ENCODE measurements around the gene OGDH. TPM values are rescaled to one million over a fixed set of nuclear protein-coding genes. Genes with fewer than 3 reads are reported as not detected.

Gene OGDH
- total and polyA plus RNA-seq, 4 donors = 27.0 to 95.3 (median 56.6) TPM

GRCh38 chr7:44607141-44608068, 978 bp downstream of the OGDH start:
- ATAC-seq (ENCODE audit: low FRiP score) = no peak
- intact Hi-C loops (cut with DNase I) = loop anchor here in 1 of 2 donors (5.0 kb wide), 1 partner anchor 140 kb away; the partner anchor contains the start of gene ZMIZ2
- no peaks in the 10 kb centered on the region for H3K9me3 ChIP-seq (ENCODE audit: control insufficient read depth, low read length)
- peak overlapping the region; percentile 44 to 62 for H3K4me3 ChIP-seq (ENCODE audit: low read length in 2 of 2)
- H3K27ac ChIP-seq (ENCODE audit: low read depth in 1 of 2, low read length in 2 of 2) = peak overlapping the region in 1 of 2 donors; percentile 68
- WGBS, 2 donors = 47% methylated on average over 35 of the region's 35 CpGs
- no peak for DNase-seq
- no peaks in the 10 kb centered on the region for H3K27me3 ChIP-seq (ENCODE audit: control insufficient read depth in 1 of 2, insufficient read depth in 2 of 2, low read length in 1 of 2)
- H3K4me1 ChIP-seq (ENCODE audit: control insufficient read depth in 1 of 2, insufficient read depth in 2 of 2, low read length in 2 of 2) = no peaks in the 10 kb centered on the region
- H3K36me3 ChIP-seq (ENCODE audit: control insufficient read depth in 1 of 2, insufficient read depth in 2 of 2, low read length in 1 of 2) = no peaks in the 10 kb centered on the region

- ATAC-seq (ENCODE audit: low FRiP score) = no peak
- intact Hi-C loops (cut with DNase I) = loop anchor here in 1 of 2 donors (5.0 kb wide), 1 partner anchor 138 kb away; the partner anchor contains the start of gene ZMIZ2
- H3K36me3 ChIP-seq (ENCODE audit: control insufficient read depth in 1 of 2, insufficient read depth in 2 of 2, low read length in 1 of 2) = no peaks in the 10 kb centered on the region
- no peaks in the 10 kb centered on the region for H3K27me3 ChIP-seq (ENCODE audit: control insufficient read depth in 1 of 2, insufficient read depth in 2 of 2, low read length in 1 of 2)
- 85 to 88% methylated on average over 14 of the region's 14 CpGs for WGBS, 2 donors
- H3K27ac ChIP-seq (ENCODE audit: low read depth in 1 of 2, low read length in 2 of 2) = no peak overlapping the region
- H3K4me3 ChIP-seq (ENCODE audit: low read length in 2 of 2) = no peak overlapping the region
- no peaks in the 10 kb centered on the region for H3K9me3 ChIP-seq (ENCODE audit: control insufficient read depth, low read length)
- no peak for DNase-seq
- no peaks in the 10 kb centered on the region for H3K4me1 ChIP-seq (ENCODE audit: control insufficient read depth in 1 of 2, insufficient read depth in 2 of 2, low read length in 2 of 2)
These were observed 2.7 kb downstream of the OGDH start for GRCh38 chr7:44608916-44609648.

- no peak overlapping the region for H3K4me3 ChIP-seq (ENCODE audit: low read length in 2 of 2)
- intact Hi-C loops (cut with DNase I) = loop anchor here in 1 of 2 donors (5.0 kb wide), 1 partner anchor 137 kb away; the partner anchor contains the start of gene ZMIZ2
- 90 to 93% methylated on average over 3 of the region's 3 CpGs for WGBS, 2 donors
- DNase-seq (no peak), ATAC-seq (ENCODE audit: low FRiP score) (no peak)
- no peak overlapping the region for H3K27ac ChIP-seq (ENCODE audit: low read depth in 1 of 2, low read length in 2 of 2)
- H3K27me3 ChIP-seq (ENCODE audit: control insufficient read depth in 1 of 2, insufficient read depth in 2 of 2, low read length in 1 of 2) = no peaks in the 10 kb centered on the region
- no peaks in the 10 kb centered on the region for H3K36me3 ChIP-seq (ENCODE audit: control insufficient read depth in 1 of 2, insufficient read depth in 2 of 2, low read length in 1 of 2)
- no peaks in the 10 kb centered on the region for H3K9me3 ChIP-seq (ENCODE audit: control insufficient read depth, low read length)
- no peaks in the 10 kb centered on the region for H3K4me1 ChIP-seq (ENCODE audit: control insufficient read depth in 1 of 2, insufficient read depth in 2 of 2, low read length in 2 of 2)
These were observed 3.4 kb downstream of the OGDH start for GRCh38 chr7:44609829-44610228.

- 86 to 98% methylated on average over 2 of the region's 2 CpGs for WGBS, 2 donors
- H3K27me3 ChIP-seq (ENCODE audit: control insufficient read depth in 1 of 2, insufficient read depth in 2 of 2, low read length in 1 of 2) = no peaks in the 10 kb centered on the region
- ATAC-seq (ENCODE audit: low FRiP score) (no peak), DNase-seq (peak in 1 of 2 donors; percentile 84)
- no peak overlapping the region for H3K4me3 ChIP-seq (ENCODE audit: low read length in 2 of 2)
- no peak overlapping the region for H3K27ac ChIP-seq (ENCODE audit: low read depth in 1 of 2, low read length in 2 of 2)
- H3K9me3 ChIP-seq (ENCODE audit: control insufficient read depth, low read length) = no peaks in the 10 kb centered on the region
- H3K36me3 ChIP-seq (ENCODE audit: control insufficient read depth in 1 of 2, insufficient read depth in 2 of 2, low read length in 1 of 2) = no peaks in the 10 kb centered on the region
- intact Hi-C loops (cut with DNase I) = no loop called here
- no peaks in the 10 kb centered on the region for H3K4me1 ChIP-seq (ENCODE audit: control insufficient read depth in 1 of 2, insufficient read depth in 2 of 2, low read length in 2 of 2)
These were observed 8.8 kb downstream of the OGDH start for GRCh38 chr7:44615149-44615611.

- Histone ChIP-seq H3K4me3 (ENCODE audit: low read length in 2 of 2) (no peak overlapping the region), H3K36me3 (ENCODE audit: control insufficient read depth in 1 of 2, insufficient read depth in 2 of 2, low read length in 1 of 2) (no peaks in the 10 kb centered on the region), H3K9me3 (ENCODE audit: control insufficient read depth, low read length) (no peaks in the 10 kb centered on the region), H3K27me3 (ENCODE audit: control insufficient read depth in 1 of 2, insufficient read depth in 2 of 2, low read length in 1 of 2) (no peaks in the 10 kb centered on the region), H3K4me1 (ENCODE audit: control insufficient read depth in 1 of 2, insufficient read depth in 2 of 2, low read length in 2 of 2) (no peaks in the 10 kb centered on the region), H3K27ac (ENCODE audit: low read depth in 1 of 2, low read length in 2 of 2) (no peak overlapping the region)
- intact Hi-C loops (cut with DNase I) = no loop called here
- 87 to 90% methylated on average over 5 of the region's 5 CpGs for WGBS, 2 donors
- no peak for ATAC-seq (ENCODE audit: low FRiP score)
- DNase-seq = no peak
These were observed 9.4 kb downstream of the OGDH start for GRCh38 chr7:44615793-44616192.

- no peaks in the 10 kb centered on the region for H3K27me3 ChIP-seq (ENCODE audit: control insufficient read depth in 1 of 2, insufficient read depth in 2 of 2, low read length in 1 of 2)
- DNase-seq (no peak), ATAC-seq (ENCODE audit: low FRiP score) (no peak)
- intact Hi-C loops (cut with DNase I) = no loop called here
- no peak overlapping the region for H3K27ac ChIP-seq (ENCODE audit: low read depth in 1 of 2, low read length in 2 of 2)
- no peaks in the 10 kb centered on the region for H3K9me3 ChIP-seq (ENCODE audit: control insufficient read depth, low read length)
- no peaks in the 10 kb centered on the region for H3K36me3 ChIP-seq (ENCODE audit: control insufficient read depth in 1 of 2, insufficient read depth in 2 of 2, low read length in 1 of 2)
- H3K4me3 ChIP-seq (ENCODE audit: low read length in 2 of 2) = no peak overlapping the region
- H3K4me1 ChIP-seq (ENCODE audit: control insufficient read depth in 1 of 2, insufficient read depth in 2 of 2, low read length in 2 of 2) = no peaks in the 10 kb centered on the region
- WGBS, 2 donors = 90 to 91% methylated on average over 12 of the region's 12 CpGs
These were observed 10.1 kb downstream of the OGDH start for GRCh38 chr7:44616545-44616944.

GRCh38 chr7:44617225-44617890, 10.9 kb downstream of the OGDH start:
- intact Hi-C loops (cut with DNase I) = no loop called here
- Histone ChIP-seq H3K27ac (ENCODE audit: low read depth in 1 of 2, low read length in 2 of 2) (no peak overlapping the region), H3K4me3 (ENCODE audit: low read length in 2 of 2) (no peak overlapping the region), H3K36me3 (ENCODE audit: control insufficient read depth in 1 of 2, insufficient read depth in 2 of 2, low read length in 1 of 2) (no peaks in the 10 kb centered on the region), H3K27me3 (ENCODE audit: control insufficient read depth in 1 of 2, insufficient read depth in 2 of 2, low read length in 1 of 2) (no peaks in the 10 kb centered on the region), H3K9me3 (ENCODE audit: control insufficient read depth, low read length) (no peaks in the 10 kb centered on the region), H3K4me1 (ENCODE audit: control insufficient read depth in 1 of 2, insufficient read depth in 2 of 2, low read length in 2 of 2) (no peaks in the 10 kb centered on the region)
- ATAC-seq (ENCODE audit: low FRiP score) (no peak), DNase-seq (no peak)
- WGBS, 2 donors = 72 to 87% methylated on average over 2 of the region's 2 CpGs

- WGBS, 2 donors = 92% methylated on average over 1 of the region's 1 CpG
- DNase-seq (no peak), ATAC-seq (ENCODE audit: low FRiP score) (no peak)
- no peak overlapping the region for H3K4me3 ChIP-seq (ENCODE audit: low read length in 2 of 2)
- no peaks in the 10 kb centered on the region for H3K36me3 ChIP-seq (ENCODE audit: control insufficient read depth in 1 of 2, insufficient read depth in 2 of 2, low read length in 1 of 2)
- H3K27ac ChIP-seq (ENCODE audit: low read depth in 1 of 2, low read length in 2 of 2) = no peak overlapping the region
- intact Hi-C loops (cut with DNase I) = no loop called here
- no peaks in the 10 kb centered on the region for H3K27me3 ChIP-seq (ENCODE audit: control insufficient read depth in 1 of 2, insufficient read depth in 2 of 2, low read length in 1 of 2)
- no peaks in the 10 kb centered on the region for H3K9me3 ChIP-seq (ENCODE audit: control insufficient read depth, low read length)
- H3K4me1 ChIP-seq (ENCODE audit: control insufficient read depth in 1 of 2, insufficient read depth in 2 of 2, low read length in 2 of 2) = no peaks in the 10 kb centered on the region
These were observed 11.6 kb downstream of the OGDH start for GRCh38 chr7:44618045-44618444.
